DOHH2 (cell line): ENCODE measurements around the gene SLC6A12.

ENCODE experiments used
- CTCF ChIP-seq: fragments of 200-600 bp; sonication (generic); IDR thresholded peaks from one replicate; pipeline ENCODE4 v1.5.1; 2014; ENCODE audit warnings: antibody characterized with exemption, mild to moderate bottlenecking, low read depth, low read length; ENCODE audit not compliant: poor library complexity, severe bottlenecking
- EZH2phosphoT487 ChIP-seq: fragments of 200-600 bp; sonication (generic); IDR thresholded peaks from 2 replicates; pipeline ENCODE4 v1.6.1; 2017; ENCODE audit warnings: borderline replicate concordance, mild to moderate bottlenecking, antibody characterized with exemption, low read length, moderate library complexity, mixed read lengths

GRCh38 chr12:143964-144649, 69.8 kb downstream of the SLC6A12 start:
- TF ChIP-seq EZH2phosphoT487, result no peak
- TF ChIP-seq CTCF, result no peak
